ENCODE data around the gene MBTD1.

- TF ChIP-seq SUZ12 (IDR thresholded peaks at IDR 0.05) (no peak), FOXK2 (IDR thresholded peaks at IDR 0.05) (no peak), FOXM1 (IDR thresholded peaks at IDR 0.05; ENCODE audit: borderline replicate concordance) (no peak), ELF4 (IDR thresholded peaks at IDR 0.05) (no peak), CTBP1 (IDR thresholded peaks at IDR 0.05; ENCODE audit: borderline replicate concordance) (no peak), HDGF (IDR thresholded peaks at IDR 0.05; ENCODE audit: borderline replicate concordance) (no peak), BHLHE40 (IDR thresholded peaks at IDR 0.05; ENCODE audit: borderline replicate concordance) (no peak), L3MBTL2 (conservative IDR thresholded peaks at IDR 0.05) (no peak), NFRKB (IDR thresholded peaks at IDR 0.05) (no peak), LEF1 (IDR thresholded peaks at IDR 0.05; ENCODE audit: borderline replicate concordance) (no peak), ZNF384 (IDR thresholded peaks at IDR 0.05) (no peak)
- TF ChIP-seq, protein P1, sequence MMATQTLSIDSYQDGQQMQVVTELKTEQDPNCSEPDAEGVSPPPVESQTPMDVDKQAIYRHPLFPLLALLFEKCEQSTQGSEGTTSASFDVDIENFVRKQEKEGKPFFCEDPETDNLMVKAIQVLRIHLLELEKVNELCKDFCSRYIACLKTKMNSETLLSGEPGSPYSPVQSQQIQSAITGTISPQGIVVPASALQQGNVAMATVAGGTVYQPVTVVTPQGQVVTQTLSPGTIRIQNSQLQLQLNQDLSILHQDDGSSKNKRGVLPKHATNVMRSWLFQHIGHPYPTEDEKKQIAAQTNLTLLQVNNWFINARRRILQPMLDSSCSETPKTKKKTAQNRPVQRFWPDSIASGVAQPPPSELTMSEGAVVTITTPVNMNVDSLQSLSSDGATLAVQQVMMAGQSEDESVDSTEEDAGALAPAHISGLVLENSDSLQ (IDR thresholded peaks at IDR 0.05): no peak
Observed at GRCh38 chr17:51231999-51232398, 27.9 kb downstream of the MBTD1 start.

Measured in HEK293T (cell line).